Measurements from ENCODE around the gene C19orf44. TPM values are rescaled to one million over a fixed set of nuclear protein-coding genes. Genes with fewer than 3 reads are reported as not detected.
A peak's percentile ranks its signal among the peaks of the same experiment; 100 is the strongest.

The C19orf44 gene
- polyA plus RNA-seq, 1 donor (not counting 4 experiments of a cell fraction or from before 2014, with no cell fraction given), result 2.7 TPM

DNA sequence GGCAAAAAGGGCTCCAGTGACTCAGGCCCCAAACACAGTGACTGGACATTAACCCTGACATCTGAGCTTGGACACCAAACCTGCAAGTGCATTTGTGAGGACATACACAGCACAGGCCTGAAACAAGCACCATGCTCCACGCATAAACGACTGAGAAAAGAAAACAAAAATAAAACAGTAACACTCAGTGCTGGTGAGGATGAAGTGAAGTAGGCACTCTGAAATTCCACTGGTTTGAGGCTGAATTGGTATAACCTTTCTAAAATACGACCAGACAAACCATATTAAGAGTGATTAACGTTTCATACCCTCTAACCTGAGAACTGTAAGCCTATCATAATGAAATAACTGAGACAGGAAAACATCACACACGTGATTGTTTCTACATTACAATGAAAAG is 70.5 kb downstream of the C19orf44 start:
- FAIRE-seq (no peak), DNase-seq (ENCODE audit: low read depth, low spot score) (no peak)
- peaks cover 28% of the 10 kb centered on the region for H3K4me1 ChIP-seq (ENCODE audit: control insufficient read depth, extremely low read depth, insufficient read depth, low read length)
- H3K79me2 ChIP-seq (ENCODE audit: control insufficient read depth, insufficient read depth, low read length), result peaks cover 36% of the 10 kb centered on the region
- peaks cover 3% of the 10 kb centered on the region for H3K9me1 ChIP-seq (ENCODE audit: control insufficient read depth, extremely low read depth, insufficient read depth, low read length)
- peaks cover 23 to 61% of the 10 kb centered on the region in 2 experiments for H3K36me3 ChIP-seq (ENCODE audit: control insufficient read depth in 2 of 2, extremely low read depth in 1 of 2, insufficient read depth in 2 of 2, low read length in 2 of 2)
- H3K4me3 ChIP-seq (ENCODE audit: control insufficient read depth in 2 of 3, extremely low read depth in 1 of 3, insufficient read depth in 2 of 3, low read depth in 1 of 3, low read length in 3 of 3), result no peak overlapping the region
- H3K27ac ChIP-seq (ENCODE audit: control insufficient read depth, insufficient read depth, low read length), result no peak overlapping the region
- no peaks in the 10 kb centered on the region for H4K20me1 ChIP-seq (ENCODE audit: control insufficient read depth, extremely low read depth, insufficient read depth, low read length)
- H3K27me3 ChIP-seq (ENCODE audit: control insufficient read depth, extremely low read depth, insufficient read depth, low read length), result no peaks in the 10 kb centered on the region
- H3K4me2 ChIP-seq (ENCODE audit: control insufficient read depth, extremely low read depth, insufficient read depth, low read depth, low read length), result no peak overlapping the region
- H3K9ac ChIP-seq (ENCODE audit: control insufficient read depth, extremely low read depth, insufficient read depth, low read length), result no peak overlapping the region
- no peak for TF ChIP-seq EZH2 (IDR thresholded peaks at IDR 0.05; ENCODE audit: low read length)
- TF ChIP-seq, protein P1, sequence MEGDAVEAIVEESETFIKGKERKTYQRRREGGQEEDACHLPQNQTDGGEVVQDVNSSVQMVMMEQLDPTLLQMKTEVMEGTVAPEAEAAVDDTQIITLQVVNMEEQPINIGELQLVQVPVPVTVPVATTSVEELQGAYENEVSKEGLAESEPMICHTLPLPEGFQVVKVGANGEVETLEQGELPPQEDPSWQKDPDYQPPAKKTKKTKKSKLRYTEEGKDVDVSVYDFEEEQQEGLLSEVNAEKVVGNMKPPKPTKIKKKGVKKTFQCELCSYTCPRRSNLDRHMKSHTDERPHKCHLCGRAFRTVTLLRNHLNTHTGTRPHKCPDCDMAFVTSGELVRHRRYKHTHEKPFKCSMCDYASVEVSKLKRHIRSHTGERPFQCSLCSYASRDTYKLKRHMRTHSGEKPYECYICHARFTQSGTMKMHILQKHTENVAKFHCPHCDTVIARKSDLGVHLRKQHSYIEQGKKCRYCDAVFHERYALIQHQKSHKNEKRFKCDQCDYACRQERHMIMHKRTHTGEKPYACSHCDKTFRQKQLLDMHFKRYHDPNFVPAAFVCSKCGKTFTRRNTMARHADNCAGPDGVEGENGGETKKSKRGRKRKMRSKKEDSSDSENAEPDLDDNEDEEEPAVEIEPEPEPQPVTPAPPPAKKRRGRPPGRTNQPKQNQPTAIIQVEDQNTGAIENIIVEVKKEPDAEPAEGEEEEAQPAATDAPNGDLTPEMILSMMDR (optimal IDR thresholded peaks at IDR 0.05 in 1 of 3, IDR thresholded peaks at IDR 0.05 in 1 of 3, conservative IDR thresholded peaks at IDR 0.05 in 1 of 3; ENCODE audit: extremely low read depth in 1 of 3, insufficient read depth in 2 of 3, low read length in 3 of 3), result no peak
- dilution Hi-C loops (cut with MboI; ENCODE audit: extremely low pct_ligation_motif_present, low sequenced_read_pairs), result no loop called here
- H2AFZ ChIP-seq (ENCODE audit: control insufficient read depth, low read length), result no peak overlapping the region
- H3K9me3 ChIP-seq (ENCODE audit: control insufficient read depth, low read depth, low read length), result no peaks in the 10 kb centered on the region

- FAIRE-seq, result no peak
- DNase-seq (ENCODE audit: low read depth, low spot score), result no peak
- Histone ChIP-seq H3K27me3 (ENCODE audit: control insufficient read depth, extremely low read depth, insufficient read depth, low read length) (no peaks in the 10 kb centered on the region), H3K4me1 (ENCODE audit: control insufficient read depth, extremely low read depth, insufficient read depth, low read length) (peaks cover 38% of the 10 kb centered on the region), H3K9me1 (ENCODE audit: control insufficient read depth, extremely low read depth, insufficient read depth, low read length) (peaks cover 3% of the 10 kb centered on the region), H4K20me1 (ENCODE audit: control insufficient read depth, extremely low read depth, insufficient read depth, low read length) (peaks cover 3% of the 10 kb centered on the region), H3K36me3 (ENCODE audit: control insufficient read depth in 2 of 2, extremely low read depth in 1 of 2, insufficient read depth in 2 of 2, low read length in 2 of 2) (peaks cover 14 to 43% of the 10 kb centered on the region in 2 experiments), H3K27ac (ENCODE audit: control insufficient read depth, insufficient read depth, low read length) (peak overlapping the region; percentile 70), H3K9me3 (ENCODE audit: control insufficient read depth, low read depth, low read length) (no peaks in the 10 kb centered on the region), H3K9ac (ENCODE audit: control insufficient read depth, extremely low read depth, insufficient read depth, low read length) (peak overlapping the region; percentile 13), H3K4me2 (ENCODE audit: control insufficient read depth, extremely low read depth, insufficient read depth, low read depth, low read length) (peak overlapping the region; percentile 29), H2AFZ (ENCODE audit: control insufficient read depth, low read length) (no peak overlapping the region), H3K79me2 (ENCODE audit: control insufficient read depth, insufficient read depth, low read length) (peaks cover 62% of the 10 kb centered on the region), H3K4me3 (ENCODE audit: control insufficient read depth in 2 of 3, extremely low read depth in 1 of 3, insufficient read depth in 2 of 3, low read depth in 1 of 3, low read length in 3 of 3) (no peak overlapping the region)
- no peak for TF ChIP-seq EZH2 (IDR thresholded peaks at IDR 0.05; ENCODE audit: low read length)
- TF ChIP-seq, protein P1 (optimal IDR thresholded peaks at IDR 0.05 in 1 of 3, IDR thresholded peaks at IDR 0.05 in 1 of 3, conservative IDR thresholded peaks at IDR 0.05 in 1 of 3; ENCODE audit: extremely low read depth in 1 of 3, insufficient read depth in 2 of 3, low read length in 3 of 3), result no peak
- dilution Hi-C loops (cut with MboI; ENCODE audit: extremely low pct_ligation_motif_present, low sequenced_read_pairs), result no loop called here
Observed at GRCh38 chr19:16569609-16570320, 73.6 kb downstream of the C19orf44 start.

Small RNA genes within 50 kb of the gene (small RNA-seq; reads per million reads assigned to genes)
- gene RN7SL146P (ENCODE audit: insufficient read length in 3 of 3, low read depth in 3 of 3, low replicate concordance in 1 of 3), result 0 reads per million in 3 experiments

Other genes with a start within 250 kb of the C19orf44 start
- gene KLF2, start 171.6 kb upstream of the C19orf44 start, polyA plus RNA-seq, result 0.09 TPM in 1 of 3 replicates, not detected in the others
- gene EPS15L1, start 24.4 kb upstream of the C19orf44 start, polyA plus RNA-seq, result 10.5 to 16.1 TPM (median 12.5 TPM) in 3 replicates
- 0.04 to 0.05 TPM in 2 of 3 replicates, not detected in the other for gene CALR3, start 227 bp upstream of the C19orf44 start, polyA plus RNA-seq
- gene CHERP, start 46.0 kb downstream of the C19orf44 start, polyA plus RNA-seq, result 3.3 to 9.1 TPM (median 3.6 TPM) in 3 replicates
- gene SLC35E1, start 76.0 kb downstream of the C19orf44 start, polyA plus RNA-seq, result 30.3 to 42.0 TPM (median 39.1 TPM) in 3 replicates
- gene MED26, start 131.8 kb downstream of the C19orf44 start, polyA plus RNA-seq, result 4.7 to 5.9 TPM (median 4.9 TPM) in 3 replicates
- gene SMIM7, start 163.8 kb downstream of the C19orf44 start, polyA plus RNA-seq, result 69.2 to 79.1 TPM (median 76.8 TPM) in 3 replicates
- gene TMEM38A, start 164.7 kb downstream of the C19orf44 start, polyA plus RNA-seq, result 2.5 to 4.6 TPM (median 3.3 TPM) in 3 replicates
- gene NWD1, start 223.5 kb downstream of the C19orf44 start, polyA plus RNA-seq, result 0.45 to 0.89 TPM (median 0.55 TPM) in 3 replicates